ENCODE results near the gene RAB9A.

Gene RAB9A

DNA sequence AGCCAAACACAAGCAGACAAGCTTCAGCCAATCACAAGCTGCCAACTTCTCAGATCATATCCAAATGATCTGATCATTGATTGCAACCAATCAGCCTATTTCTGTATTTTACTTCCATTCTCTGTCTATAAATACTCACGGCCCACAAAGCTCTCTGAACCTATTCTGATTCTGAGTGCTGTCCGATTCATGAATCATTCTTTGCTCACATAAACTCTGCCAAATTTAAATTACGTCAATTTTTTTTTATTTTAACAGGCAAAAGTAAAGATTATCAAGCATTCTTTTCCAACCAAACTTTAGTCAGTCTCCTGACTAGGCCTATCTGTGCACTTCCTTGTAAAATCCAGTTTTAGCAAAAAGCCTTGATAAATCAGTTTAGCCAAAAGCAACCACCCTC, 37.8 kb upstream of the RAB9A start:
- Histone ChIP-seq H3K27ac (replicated peaks) (no peak overlapping the region), H3K4me3 (replicated peaks; ENCODE audit: insufficient read depth, low read length) (no peak overlapping the region), H3K27me3 (ENCODE audit: insufficient read depth, poor library complexity, severe bottlenecking) (no peaks in the 10 kb centered on the region)
- DNase-seq (ENCODE audit: low read depth in 1 of 2, low spot score in 1 of 2): no peak
- TF ChIP-seq, protein P1, sequence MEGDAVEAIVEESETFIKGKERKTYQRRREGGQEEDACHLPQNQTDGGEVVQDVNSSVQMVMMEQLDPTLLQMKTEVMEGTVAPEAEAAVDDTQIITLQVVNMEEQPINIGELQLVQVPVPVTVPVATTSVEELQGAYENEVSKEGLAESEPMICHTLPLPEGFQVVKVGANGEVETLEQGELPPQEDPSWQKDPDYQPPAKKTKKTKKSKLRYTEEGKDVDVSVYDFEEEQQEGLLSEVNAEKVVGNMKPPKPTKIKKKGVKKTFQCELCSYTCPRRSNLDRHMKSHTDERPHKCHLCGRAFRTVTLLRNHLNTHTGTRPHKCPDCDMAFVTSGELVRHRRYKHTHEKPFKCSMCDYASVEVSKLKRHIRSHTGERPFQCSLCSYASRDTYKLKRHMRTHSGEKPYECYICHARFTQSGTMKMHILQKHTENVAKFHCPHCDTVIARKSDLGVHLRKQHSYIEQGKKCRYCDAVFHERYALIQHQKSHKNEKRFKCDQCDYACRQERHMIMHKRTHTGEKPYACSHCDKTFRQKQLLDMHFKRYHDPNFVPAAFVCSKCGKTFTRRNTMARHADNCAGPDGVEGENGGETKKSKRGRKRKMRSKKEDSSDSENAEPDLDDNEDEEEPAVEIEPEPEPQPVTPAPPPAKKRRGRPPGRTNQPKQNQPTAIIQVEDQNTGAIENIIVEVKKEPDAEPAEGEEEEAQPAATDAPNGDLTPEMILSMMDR (IDR thresholded peaks at IDR 0.05; ENCODE audit: insufficient read depth, low read length): no peak
- TF ChIP-seq, protein P2, sequence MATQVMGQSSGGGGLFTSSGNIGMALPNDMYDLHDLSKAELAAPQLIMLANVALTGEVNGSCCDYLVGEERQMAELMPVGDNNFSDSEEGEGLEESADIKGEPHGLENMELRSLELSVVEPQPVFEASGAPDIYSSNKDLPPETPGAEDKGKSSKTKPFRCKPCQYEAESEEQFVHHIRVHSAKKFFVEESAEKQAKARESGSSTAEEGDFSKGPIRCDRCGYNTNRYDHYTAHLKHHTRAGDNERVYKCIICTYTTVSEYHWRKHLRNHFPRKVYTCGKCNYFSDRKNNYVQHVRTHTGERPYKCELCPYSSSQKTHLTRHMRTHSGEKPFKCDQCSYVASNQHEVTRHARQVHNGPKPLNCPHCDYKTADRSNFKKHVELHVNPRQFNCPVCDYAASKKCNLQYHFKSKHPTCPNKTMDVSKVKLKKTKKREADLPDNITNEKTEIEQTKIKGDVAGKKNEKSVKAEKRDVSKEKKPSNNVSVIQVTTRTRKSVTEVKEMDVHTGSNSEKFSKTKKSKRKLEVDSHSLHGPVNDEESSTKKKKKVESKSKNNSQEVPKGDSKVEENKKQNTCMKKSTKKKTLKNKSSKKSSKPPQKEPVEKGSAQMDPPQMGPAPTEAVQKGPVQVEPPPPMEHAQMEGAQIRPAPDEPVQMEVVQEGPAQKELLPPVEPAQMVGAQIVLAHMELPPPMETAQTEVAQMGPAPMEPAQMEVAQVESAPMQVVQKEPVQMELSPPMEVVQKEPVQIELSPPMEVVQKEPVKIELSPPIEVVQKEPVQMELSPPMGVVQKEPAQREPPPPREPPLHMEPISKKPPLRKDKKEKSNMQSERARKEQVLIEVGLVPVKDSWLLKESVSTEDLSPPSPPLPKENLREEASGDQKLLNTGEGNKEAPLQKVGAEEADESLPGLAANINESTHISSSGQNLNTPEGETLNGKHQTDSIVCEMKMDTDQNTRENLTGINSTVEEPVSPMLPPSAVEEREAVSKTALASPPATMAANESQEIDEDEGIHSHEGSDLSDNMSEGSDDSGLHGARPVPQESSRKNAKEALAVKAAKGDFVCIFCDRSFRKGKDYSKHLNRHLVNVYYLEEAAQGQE (IDR thresholded peaks at IDR 0.05; ENCODE audit: insufficient replicate concordance, low read depth): no peak
- TF ChIP-seq POLR2AphosphoS5 (IDR thresholded peaks at IDR 0.05; ENCODE audit: low read depth): no peak
- TF ChIP-seq SPI1 (IDR thresholded peaks at IDR 0.05; ENCODE audit: borderline replicate concordance, low read depth): no peak
- TF ChIP-seq GABPA (IDR thresholded peaks at IDR 0.05; ENCODE audit: low read depth): no peak

DNA sequence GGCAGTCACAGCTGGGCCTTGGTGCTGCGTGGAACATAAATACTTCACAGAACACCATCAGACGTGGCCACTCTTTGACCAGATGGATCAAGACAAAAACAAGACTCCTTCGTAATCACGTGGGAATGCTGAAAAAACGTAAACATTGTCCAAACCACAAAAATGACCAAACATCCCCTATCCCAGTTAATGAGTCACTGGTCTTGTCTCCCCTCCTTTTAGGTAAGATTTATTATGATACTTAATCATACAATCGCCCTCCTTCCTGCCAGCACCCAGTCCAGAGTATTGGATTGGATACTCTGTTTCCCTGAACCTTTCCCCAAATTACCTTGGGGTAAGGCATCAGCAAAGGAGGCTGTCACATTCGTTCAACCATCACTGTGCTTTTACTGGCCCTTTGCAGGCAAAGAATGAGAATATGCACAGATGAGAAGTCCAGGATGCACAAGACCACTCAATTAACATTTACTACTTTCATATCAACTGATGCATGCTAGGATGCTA, 36.6 kb upstream of the RAB9A start:
- Histone ChIP-seq H3K4me3 (replicated peaks; ENCODE audit: insufficient read depth, low read length) (peak overlapping the region; percentile 59), H3K27me3 (ENCODE audit: insufficient read depth, poor library complexity, severe bottlenecking) (no peaks in the 10 kb centered on the region), H3K27ac (replicated peaks) (peak overlapping the region; percentile 56)
- DNase-seq (ENCODE audit: low read depth in 1 of 2, low spot score in 1 of 2): peak in 1 of 2 experiments; percentile 28
- TF ChIP-seq, protein P1 (IDR thresholded peaks at IDR 0.05; ENCODE audit: insufficient read depth, low read length): no peak
- TF ChIP-seq POLR2AphosphoS5 (IDR thresholded peaks at IDR 0.05; ENCODE audit: low read depth): no peak

DNA sequence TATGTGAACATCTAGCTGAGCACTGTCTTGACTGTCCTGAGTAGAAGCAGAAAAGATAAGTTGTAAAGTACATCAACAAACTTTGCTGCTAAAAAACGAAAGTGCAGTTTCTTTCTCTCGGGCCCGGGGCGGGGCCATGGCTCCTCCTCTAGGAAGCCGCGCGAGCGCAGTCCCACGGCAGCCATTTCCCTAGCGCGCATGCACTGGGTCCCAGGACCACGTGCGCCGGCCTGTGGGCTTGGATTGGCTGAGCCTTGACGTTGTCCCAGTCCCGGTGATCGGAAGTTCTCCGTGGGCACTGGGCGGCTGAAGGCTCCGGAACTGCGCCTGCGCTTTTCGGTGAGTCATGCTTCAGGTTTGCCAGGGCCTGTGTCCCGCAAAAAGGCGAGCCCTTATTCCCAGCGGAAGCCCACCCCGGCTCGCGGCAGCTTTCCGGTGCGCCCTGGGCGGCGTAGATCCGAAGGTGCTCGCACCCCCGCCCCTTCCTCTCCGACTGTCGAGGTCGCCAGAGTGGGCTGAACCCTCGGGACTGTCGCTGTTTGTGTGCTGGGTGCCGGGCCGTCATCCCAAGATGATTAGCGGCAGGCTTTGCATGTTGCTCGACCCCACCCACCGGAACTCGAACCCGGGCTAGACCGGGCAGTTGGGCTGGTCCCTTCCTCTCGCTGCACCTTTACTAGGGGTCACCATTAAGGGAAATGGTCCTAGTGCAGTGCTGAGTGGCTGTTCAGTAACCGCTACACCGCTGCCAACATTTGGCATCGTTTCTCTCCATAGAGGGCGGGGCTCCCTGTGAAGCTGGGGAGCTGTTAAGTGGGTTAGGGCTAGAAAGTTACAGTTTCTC, 35.9 kb upstream of the RAB9A start, which contains the start of gene TCEANC:
TSS of gene TCEANC (plus strand) at position 292 of the 844 bp plus-strand sequence. CDS start 9,368 bp downstream, outside the sequence.
- peak; percentile 86 to 94 for DNase-seq (ENCODE audit: low read depth in 1 of 2, low spot score in 1 of 2)
- TF ChIP-seq, protein P2 (IDR thresholded peaks at IDR 0.05; ENCODE audit: insufficient replicate concordance, low read depth): no peak
- TF ChIP-seq, protein P1 (IDR thresholded peaks at IDR 0.05; ENCODE audit: insufficient read depth, low read length): no peak
- TF ChIP-seq POLR2AphosphoS5 (IDR thresholded peaks at IDR 0.05; ENCODE audit: low read depth) (peak; percentile 70), GABPA (IDR thresholded peaks at IDR 0.05; ENCODE audit: low read depth) (peak; percentile 57; the same call in 1 of the 2 replicates)
- peak within 1 kb of the TSS; percentile 77 for H3K27ac ChIP-seq (replicated peaks)
- peak within 1 kb of the TSS; percentile 59 for H3K4me3 ChIP-seq (replicated peaks; ENCODE audit: insufficient read depth, low read length)
- no peaks in the 10 kb centered on the region for H3K27me3 ChIP-seq (ENCODE audit: insufficient read depth, poor library complexity, severe bottlenecking)

All from HL-60 (cell line).